ENCODE measurements around the gene SHE. TPM values are rescaled to one million over a fixed set of nuclear protein-coding genes. Genes with fewer than 3 reads are reported as not detected.

Gene SHE
- total and polyA plus RNA-seq, 2 experiments from 2014 or later: 0.23 to 0.69 TPM

- no peaks in the 10 kb centered on the region for H3K36me3 Mint-ChIP-seq (ENCODE audit: low read depth)
- no peak for DNase-seq (ENCODE audit: low spot score)
- H3K4me1 ChIP-seq (ENCODE audit: insufficient read depth): no peaks in the 10 kb centered on the region
- H3K9me3 Mint-ChIP-seq: no peaks in the 10 kb centered on the region
- H3K27ac Mint-ChIP-seq: no peak overlapping the region
- no peak overlapping the region for H3K4me3 Mint-ChIP-seq
- peaks cover 1% of the 10 kb centered on the region for H3K27me3 Mint-ChIP-seq (ENCODE audit: insufficient read depth, low read depth, poor library complexity)
- no peaks in the 10 kb centered on the region for H3K4me1 Mint-ChIP-seq
- H3K4me3 ChIP-seq: no peak overlapping the region
- no peaks in the 10 kb centered on the region for H3K27me3 ChIP-seq (ENCODE audit: insufficient read depth)
- H3K36me3 ChIP-seq (ENCODE audit: insufficient read depth): no peaks in the 10 kb centered on the region
- H4K20me1 ChIP-seq (replicated peaks; ENCODE audit: insufficient read depth): no peaks in the 10 kb centered on the region
- no peak overlapping the region for H3K4me2 ChIP-seq
- H3F3A ChIP-seq (replicated peaks; ENCODE audit: low read depth): no peaks in the 10 kb centered on the region
- H2AFZ ChIP-seq: no peak overlapping the region
- no peak for ATAC-seq
- no peak for TF ChIP-seq NANOG (IDR thresholded peaks at IDR 0.05; ENCODE audit: borderline replicate concordance)
- no peak for TF ChIP-seq EZH2phosphoT487 (IDR thresholded peaks at IDR 0.05; ENCODE audit: unreplicated experiment)
- TF ChIP-seq STAT1 (IDR thresholded peaks at IDR 0.05; ENCODE audit: unreplicated experiment): no peak
- TF ChIP-seq POLR2AphosphoS5 (IDR thresholded peaks at IDR 0.05; ENCODE audit: low read depth): no peak
- TF ChIP-seq JUNB (IDR thresholded peaks at IDR 0.05; ENCODE audit: unreplicated experiment): no peak
- TF ChIP-seq EZH2 (IDR thresholded peaks at IDR 0.05; ENCODE audit: low read depth, unreplicated experiment): no peak
- no peak for TF ChIP-seq REST (IDR thresholded peaks at IDR 0.05; ENCODE audit: unreplicated experiment)
- TF ChIP-seq ETS1 (IDR thresholded peaks at IDR 0.05): no peak
- no peaks in the 10 kb centered on the region for H3K79me2 ChIP-seq (replicated peaks; ENCODE audit: insufficient read depth)
- H3K27ac ChIP-seq (ENCODE audit: low read depth): no peak overlapping the region
- no peaks in the 10 kb centered on the region for H3K9me2 ChIP-seq (ENCODE audit: insufficient read depth)
Observed at GRCh38 chr1:154521695-154522094, 19.5 kb upstream of the SHE start.

- Histone ChIP-seq H2AFZ (no peak overlapping the region; the same call in 1 of the 2 replicates), H3F3A (replicated peaks; ENCODE audit: low read depth) (no peaks in the 10 kb centered on the region), H3K4me3 (no peak overlapping the region), H4K20me1 (replicated peaks; ENCODE audit: insufficient read depth) (no peaks in the 10 kb centered on the region), H3K4me1 (ENCODE audit: insufficient read depth) (no peaks in the 10 kb centered on the region), H3K27ac (ENCODE audit: low read depth) (no peak overlapping the region), H3K27me3 (ENCODE audit: insufficient read depth) (no peaks in the 10 kb centered on the region), H3K9me2 (ENCODE audit: insufficient read depth) (no peaks in the 10 kb centered on the region), H3K36me3 (ENCODE audit: insufficient read depth) (no peaks in the 10 kb centered on the region), H3K4me2 (no peak overlapping the region), H3K79me2 (replicated peaks; ENCODE audit: insufficient read depth) (no peaks in the 10 kb centered on the region)
- Mint-ChIP-seq H3K4me1 (no peaks in the 10 kb centered on the region), H3K27me3 (ENCODE audit: insufficient read depth, low read depth, poor library complexity) (peaks cover 5% of the 10 kb centered on the region), H3K9me3 (no peaks in the 10 kb centered on the region), H3K36me3 (ENCODE audit: low read depth) (no peaks in the 10 kb centered on the region), H3K27ac (no peak overlapping the region), H3K4me3 (no peak overlapping the region)
- TF ChIP-seq ZNF462 (CRISPR knock-in tag; IDR thresholded peaks at IDR 0.05) (no peak), STAT1 (IDR thresholded peaks at IDR 0.05; ENCODE audit: unreplicated experiment) (no peak), NANOG (IDR thresholded peaks at IDR 0.05; ENCODE audit: borderline replicate concordance) (no peak), EZH2phosphoT487 (IDR thresholded peaks at IDR 0.05; ENCODE audit: unreplicated experiment) (no peak)
- ATAC-seq (no peak), DNase-seq (ENCODE audit: low spot score) (no peak)
Observed at GRCh38 chr1:154520333-154520732, 18.1 kb upstream of the SHE start.
